Measurements from ENCODE around the gene TPK1. TPM values are rescaled to one million over a fixed set of nuclear protein-coding genes. Genes with fewer than 3 reads are reported as not detected.

TPK1 gene
- total RNA-seq, 4 donors from 2014 or later, result 4.5 to 11.8 (median 8.0) TPM

DNA sequence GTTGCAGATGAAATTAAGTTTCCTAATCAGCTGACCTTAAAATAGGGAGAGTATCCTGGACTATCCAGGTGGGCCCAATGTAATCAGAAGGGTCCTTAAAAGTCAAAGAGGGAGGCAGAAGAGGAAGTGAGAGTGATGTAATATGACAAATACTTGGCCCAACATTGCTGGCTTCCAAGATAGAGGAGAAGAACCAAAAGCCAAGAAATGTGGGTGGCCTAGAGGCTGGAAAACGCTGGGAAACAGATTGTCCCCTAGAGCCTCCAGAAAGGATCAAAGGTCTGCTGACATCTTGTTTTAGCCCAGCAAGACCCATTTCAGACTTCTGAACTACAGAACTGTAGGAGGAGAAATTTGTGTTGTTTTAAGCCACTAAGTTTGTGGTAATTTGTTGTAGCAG, 352.7 kb downstream of the TPK1 start:
- TF ChIP-seq, protein P1, sequence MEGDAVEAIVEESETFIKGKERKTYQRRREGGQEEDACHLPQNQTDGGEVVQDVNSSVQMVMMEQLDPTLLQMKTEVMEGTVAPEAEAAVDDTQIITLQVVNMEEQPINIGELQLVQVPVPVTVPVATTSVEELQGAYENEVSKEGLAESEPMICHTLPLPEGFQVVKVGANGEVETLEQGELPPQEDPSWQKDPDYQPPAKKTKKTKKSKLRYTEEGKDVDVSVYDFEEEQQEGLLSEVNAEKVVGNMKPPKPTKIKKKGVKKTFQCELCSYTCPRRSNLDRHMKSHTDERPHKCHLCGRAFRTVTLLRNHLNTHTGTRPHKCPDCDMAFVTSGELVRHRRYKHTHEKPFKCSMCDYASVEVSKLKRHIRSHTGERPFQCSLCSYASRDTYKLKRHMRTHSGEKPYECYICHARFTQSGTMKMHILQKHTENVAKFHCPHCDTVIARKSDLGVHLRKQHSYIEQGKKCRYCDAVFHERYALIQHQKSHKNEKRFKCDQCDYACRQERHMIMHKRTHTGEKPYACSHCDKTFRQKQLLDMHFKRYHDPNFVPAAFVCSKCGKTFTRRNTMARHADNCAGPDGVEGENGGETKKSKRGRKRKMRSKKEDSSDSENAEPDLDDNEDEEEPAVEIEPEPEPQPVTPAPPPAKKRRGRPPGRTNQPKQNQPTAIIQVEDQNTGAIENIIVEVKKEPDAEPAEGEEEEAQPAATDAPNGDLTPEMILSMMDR (IDR thresholded peaks at IDR 0.05), result no peak
- DNase-seq (ENCODE audit: low spot score) (no peak), ATAC-seq (ENCODE audit: low FRiP score) (no peak)

DNA sequence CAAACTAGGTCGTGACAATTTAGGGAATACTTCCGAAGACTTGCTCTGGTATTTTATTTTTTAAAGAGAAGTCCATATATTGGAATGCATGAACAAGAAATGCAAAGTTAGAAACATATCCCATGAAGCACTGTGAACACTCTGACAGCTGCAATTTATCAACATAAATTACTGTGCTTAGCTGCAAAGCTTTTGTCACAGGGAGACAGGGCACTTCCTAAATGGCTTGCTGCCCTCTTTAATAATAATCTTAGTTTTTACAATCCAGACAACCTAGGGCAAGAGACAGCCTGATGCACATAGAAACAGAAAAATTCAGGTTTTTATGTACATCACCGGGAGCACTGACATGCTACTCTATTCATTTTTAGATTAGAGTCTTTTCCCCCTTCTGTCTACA, 354.0 kb downstream of the TPK1 start:
- TF ChIP-seq, protein P1 (IDR thresholded peaks at IDR 0.05), result no peak
- no peak for DNase-seq (ENCODE audit: low spot score)
- no peak for ATAC-seq (ENCODE audit: low FRiP score)

DNA sequence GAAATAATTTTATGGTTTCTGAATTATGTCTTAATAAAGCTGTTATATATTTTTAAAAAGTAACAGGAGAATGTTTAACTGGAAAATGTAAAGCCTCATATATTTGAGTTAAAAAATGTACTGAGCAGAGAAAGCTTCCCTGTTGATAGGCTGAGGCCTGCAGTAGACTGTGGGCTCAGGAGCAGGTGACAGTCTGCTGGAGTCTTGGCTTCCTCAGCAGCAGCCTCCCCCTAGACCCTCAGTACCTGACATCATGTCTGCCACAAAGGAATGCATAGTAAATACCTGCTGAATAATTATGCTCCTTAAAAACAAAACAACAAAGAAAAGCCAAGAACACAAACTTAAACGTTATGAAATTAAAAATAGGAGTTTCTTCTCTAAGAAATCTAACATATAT, 358.5 kb downstream of the TPK1 start:
- ATAC-seq (ENCODE audit: low FRiP score) (no peak), DNase-seq (ENCODE audit: low spot score) (no peak)
- TF ChIP-seq, protein P1 (IDR thresholded peaks at IDR 0.05), result no peak

DNA sequence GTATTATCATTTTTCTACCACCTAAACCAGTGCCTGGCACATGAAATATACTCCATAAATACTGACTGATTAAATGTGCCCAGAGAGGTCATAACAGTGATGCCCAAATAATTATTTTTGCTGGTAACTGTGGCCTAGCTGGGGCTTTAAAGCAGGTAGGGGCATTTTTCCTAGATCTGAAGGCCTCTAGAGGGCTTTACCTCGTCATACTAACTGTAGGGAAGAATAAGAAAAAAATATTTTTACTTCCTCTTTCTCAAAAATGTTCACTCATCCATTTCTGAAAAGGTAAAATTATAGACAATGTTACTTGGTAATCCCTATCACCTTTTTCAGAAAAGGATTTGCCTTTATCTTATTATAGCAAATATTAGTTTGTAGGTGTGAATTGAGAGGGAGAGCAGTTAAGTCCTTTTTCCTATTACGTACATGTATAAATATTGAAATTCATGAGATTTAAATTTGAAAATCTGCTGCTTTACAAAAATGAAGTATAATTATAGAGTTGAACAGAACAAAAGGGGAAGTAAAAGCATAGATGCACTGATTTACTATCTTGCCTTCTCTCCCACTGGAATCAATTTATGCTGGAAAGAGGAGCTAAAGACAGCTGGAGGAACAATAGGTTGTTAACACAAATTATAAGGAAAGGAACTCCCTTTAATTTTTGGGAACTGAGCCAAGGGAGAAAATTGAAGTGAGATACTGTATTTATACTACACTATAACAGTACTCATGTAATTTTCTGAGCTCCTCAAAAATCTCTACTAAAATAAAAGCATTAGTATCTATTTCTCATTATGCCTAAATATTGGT, 360.8 kb downstream of the TPK1 start:
- TF ChIP-seq, protein P1 (IDR thresholded peaks at IDR 0.05), result no peak
- no peak for DNase-seq (ENCODE audit: low spot score)
- no peak for ATAC-seq (ENCODE audit: low FRiP score)

DNA sequence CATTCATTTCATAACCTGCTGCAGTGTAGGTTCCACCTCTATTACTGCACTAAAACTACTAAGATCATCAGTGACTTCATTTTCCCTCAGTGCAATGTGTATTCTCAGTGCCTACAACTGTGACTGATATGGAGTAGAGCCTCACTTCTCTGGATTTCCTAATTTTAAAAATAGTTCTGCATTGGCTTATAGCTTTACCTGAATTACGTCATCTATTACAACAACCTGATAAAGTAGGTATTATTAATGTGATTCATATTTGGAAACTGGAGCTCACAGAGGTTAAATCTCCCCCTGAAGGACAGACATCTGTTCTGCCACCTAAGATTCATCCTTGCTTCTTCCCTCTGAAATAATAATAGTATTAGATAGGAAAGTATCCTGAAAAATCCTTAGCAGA, 361.5 kb downstream of the TPK1 start:
- TF ChIP-seq, protein P1 (IDR thresholded peaks at IDR 0.05), result no peak
- DNase-seq (ENCODE audit: low spot score) (no peak), ATAC-seq (ENCODE audit: low FRiP score) (no peak)

DNA sequence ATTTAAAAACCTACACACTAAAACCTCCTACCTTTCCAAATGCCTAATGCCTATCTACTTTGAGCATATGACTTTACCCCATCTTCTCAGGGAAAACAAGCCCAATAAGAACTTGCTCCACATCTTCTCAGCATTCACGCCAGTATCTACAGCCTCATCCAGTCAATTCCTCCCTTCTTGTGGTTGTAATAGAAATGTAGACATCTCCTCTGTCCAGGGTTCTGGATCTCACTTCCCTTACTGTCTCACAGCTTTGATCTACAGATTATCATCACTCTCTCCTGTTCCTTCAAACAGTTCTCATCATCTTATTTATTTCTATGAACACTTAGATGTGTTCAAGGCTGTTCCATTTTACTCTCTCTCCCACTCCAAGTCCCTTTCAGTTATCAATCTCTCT, 361.9 kb downstream of the TPK1 start:
- ATAC-seq (ENCODE audit: low FRiP score) (no peak), DNase-seq (ENCODE audit: low spot score) (no peak)
- TF ChIP-seq, protein P1 (IDR thresholded peaks at IDR 0.05), result no peak

DNA sequence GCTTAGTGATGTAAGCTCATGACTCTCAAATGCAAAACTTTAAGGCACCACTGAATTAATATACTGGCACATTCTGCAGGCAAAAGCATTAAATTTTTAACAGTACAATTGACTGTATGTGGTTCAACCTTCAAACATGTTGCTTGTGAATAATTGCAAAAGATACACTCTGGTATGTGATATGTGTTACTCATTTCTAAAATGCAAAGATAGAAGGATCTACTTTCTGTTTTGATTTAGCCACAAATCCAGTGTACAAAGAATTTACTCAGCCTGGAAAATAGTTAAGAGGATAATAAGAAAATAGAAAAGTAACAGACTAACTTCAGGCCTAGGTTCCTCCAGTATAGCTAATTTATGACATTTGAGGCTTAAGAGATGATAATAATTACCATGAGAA, 365.8 kb downstream of the TPK1 start:
- ATAC-seq (ENCODE audit: low FRiP score) (no peak), DNase-seq (ENCODE audit: low spot score) (no peak)
- TF ChIP-seq, protein P1 (IDR thresholded peaks at IDR 0.05), result no peak

Data from omental fat pad (tissue), 4 donors.